ENCODE data around the gene PLAGL2. TPM values are rescaled to one million over a fixed set of nuclear protein-coding genes. Genes with fewer than 3 reads are reported as not detected.

PLAGL2 gene
- polyA plus RNA-seq, 1 donor (not counting 4 experiments of a cell fraction or from before 2014, with no cell fraction given), result 4.3 TPM

- Histone ChIP-seq H2AFZ (ENCODE audit: control insufficient read depth, low read length) (no peak overlapping the region), H3K9ac (ENCODE audit: control insufficient read depth, extremely low read depth, insufficient read depth, low read length) (no peak overlapping the region), H3K79me2 (ENCODE audit: control insufficient read depth, insufficient read depth, low read length) (no peaks in the 10 kb centered on the region), H3K4me3 (ENCODE audit: control insufficient read depth in 2 of 3, extremely low read depth in 1 of 3, insufficient read depth in 2 of 3, low read depth in 1 of 3, low read length in 3 of 3) (no peak overlapping the region), H3K4me2 (ENCODE audit: control insufficient read depth, extremely low read depth, insufficient read depth, low read depth, low read length) (no peak overlapping the region), H4K20me1 (ENCODE audit: control insufficient read depth, extremely low read depth, insufficient read depth, low read length) (no peaks in the 10 kb centered on the region), H3K27me3 (ENCODE audit: control insufficient read depth, extremely low read depth, insufficient read depth, low read length) (no peaks in the 10 kb centered on the region), H3K27ac (ENCODE audit: control insufficient read depth, insufficient read depth, low read length) (no peak overlapping the region), H3K36me3 (ENCODE audit: control insufficient read depth in 2 of 2, extremely low read depth in 1 of 2, insufficient read depth in 2 of 2, low read length in 2 of 2) (peaks cover 34 to 50% of the 10 kb centered on the region in 2 experiments), H3K4me1 (ENCODE audit: control insufficient read depth, extremely low read depth, insufficient read depth, low read length) (peaks cover 9% of the 10 kb centered on the region), H3K9me1 (ENCODE audit: control insufficient read depth, extremely low read depth, insufficient read depth, low read length) (peaks cover 6% of the 10 kb centered on the region), H3K9me3 (ENCODE audit: control insufficient read depth, low read depth, low read length) (no peaks in the 10 kb centered on the region)
- FAIRE-seq (no peak), DNase-seq (ENCODE audit: low read depth, low spot score) (no peak)
- TF ChIP-seq EZH2 (IDR thresholded peaks at IDR 0.05; ENCODE audit: low read length), result no peak
- no peak for TF ChIP-seq CTCF (optimal IDR thresholded peaks at IDR 0.05 in 1 of 3, IDR thresholded peaks at IDR 0.05 in 1 of 3, conservative IDR thresholded peaks at IDR 0.05 in 1 of 3; ENCODE audit: extremely low read depth in 1 of 3, insufficient read depth in 2 of 3, low read length in 3 of 3)
- dilution Hi-C loops (cut with MboI; ENCODE audit: extremely low pct_ligation_motif_present, low sequenced_read_pairs), result no loop called here
Measured at GRCh38 chr20:32232326-32232886, 24.9 kb upstream of the PLAGL2 start.

DNA sequence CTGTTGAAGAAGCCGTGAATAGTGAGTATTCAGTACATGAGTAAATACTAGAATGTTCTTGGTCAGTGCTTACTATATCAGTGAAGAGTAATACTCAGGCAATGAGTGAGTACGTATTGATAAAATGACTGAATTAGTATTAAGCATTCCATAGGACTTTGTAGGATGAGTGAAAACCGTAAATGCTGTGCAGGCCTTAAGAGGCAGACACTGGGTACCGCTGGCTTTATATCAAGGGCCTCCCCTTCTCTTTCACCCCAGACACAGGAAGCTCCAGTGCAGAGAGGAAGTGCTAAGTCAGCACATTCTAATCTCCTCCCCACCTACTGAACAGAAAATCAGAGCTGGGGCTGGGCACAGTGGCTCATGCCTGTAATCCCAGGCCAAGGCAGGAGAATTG is 24.3 kb upstream of the PLAGL2 start:
- H3K4me1 ChIP-seq (ENCODE audit: control insufficient read depth, extremely low read depth, insufficient read depth, low read length), result peaks cover 9% of the 10 kb centered on the region
- H3K9me1 ChIP-seq (ENCODE audit: control insufficient read depth, extremely low read depth, insufficient read depth, low read length), result peaks cover 6% of the 10 kb centered on the region
- H3K9ac ChIP-seq (ENCODE audit: control insufficient read depth, extremely low read depth, insufficient read depth, low read length), result no peak overlapping the region
- no peaks in the 10 kb centered on the region for H4K20me1 ChIP-seq (ENCODE audit: control insufficient read depth, extremely low read depth, insufficient read depth, low read length)
- H2AFZ ChIP-seq (ENCODE audit: control insufficient read depth, low read length), result no peak overlapping the region
- dilution Hi-C loops (cut with MboI; ENCODE audit: extremely low pct_ligation_motif_present, low sequenced_read_pairs), result no loop called here
- H3K4me3 ChIP-seq (ENCODE audit: control insufficient read depth in 2 of 3, extremely low read depth in 1 of 3, insufficient read depth in 2 of 3, low read depth in 1 of 3, low read length in 3 of 3), result no peak overlapping the region
- no peak overlapping the region for H3K27ac ChIP-seq (ENCODE audit: control insufficient read depth, insufficient read depth, low read length)
- TF ChIP-seq EZH2 (IDR thresholded peaks at IDR 0.05; ENCODE audit: low read length), result no peak
- no peak for TF ChIP-seq CTCF (optimal IDR thresholded peaks at IDR 0.05 in 1 of 3, IDR thresholded peaks at IDR 0.05 in 1 of 3, conservative IDR thresholded peaks at IDR 0.05 in 1 of 3; ENCODE audit: extremely low read depth in 1 of 3, insufficient read depth in 2 of 3, low read length in 3 of 3)
- H3K4me2 ChIP-seq (ENCODE audit: control insufficient read depth, extremely low read depth, insufficient read depth, low read depth, low read length), result no peak overlapping the region
- H3K36me3 ChIP-seq (ENCODE audit: control insufficient read depth in 2 of 2, extremely low read depth in 1 of 2, insufficient read depth in 2 of 2, low read length in 2 of 2), result peaks cover 36 to 50% of the 10 kb centered on the region in 2 experiments
- H3K79me2 ChIP-seq (ENCODE audit: control insufficient read depth, insufficient read depth, low read length), result no peaks in the 10 kb centered on the region
- DNase-seq (ENCODE audit: low read depth, low spot score) (no peak), FAIRE-seq (no peak)
- no peaks in the 10 kb centered on the region for H3K27me3 ChIP-seq (ENCODE audit: control insufficient read depth, extremely low read depth, insufficient read depth, low read length)
- no peaks in the 10 kb centered on the region for H3K9me3 ChIP-seq (ENCODE audit: control insufficient read depth, low read depth, low read length)
